Measurements from ENCODE around the gene TBXAS1.
A peak's percentile ranks its signal among the peaks of the same experiment; 100 is the strongest.

Gene TBXAS1

GRCh38 chr7:139941866-139942265 lies 112.8 kb downstream of the TBXAS1 start:
- TF ChIP-seq, protein P1, sequence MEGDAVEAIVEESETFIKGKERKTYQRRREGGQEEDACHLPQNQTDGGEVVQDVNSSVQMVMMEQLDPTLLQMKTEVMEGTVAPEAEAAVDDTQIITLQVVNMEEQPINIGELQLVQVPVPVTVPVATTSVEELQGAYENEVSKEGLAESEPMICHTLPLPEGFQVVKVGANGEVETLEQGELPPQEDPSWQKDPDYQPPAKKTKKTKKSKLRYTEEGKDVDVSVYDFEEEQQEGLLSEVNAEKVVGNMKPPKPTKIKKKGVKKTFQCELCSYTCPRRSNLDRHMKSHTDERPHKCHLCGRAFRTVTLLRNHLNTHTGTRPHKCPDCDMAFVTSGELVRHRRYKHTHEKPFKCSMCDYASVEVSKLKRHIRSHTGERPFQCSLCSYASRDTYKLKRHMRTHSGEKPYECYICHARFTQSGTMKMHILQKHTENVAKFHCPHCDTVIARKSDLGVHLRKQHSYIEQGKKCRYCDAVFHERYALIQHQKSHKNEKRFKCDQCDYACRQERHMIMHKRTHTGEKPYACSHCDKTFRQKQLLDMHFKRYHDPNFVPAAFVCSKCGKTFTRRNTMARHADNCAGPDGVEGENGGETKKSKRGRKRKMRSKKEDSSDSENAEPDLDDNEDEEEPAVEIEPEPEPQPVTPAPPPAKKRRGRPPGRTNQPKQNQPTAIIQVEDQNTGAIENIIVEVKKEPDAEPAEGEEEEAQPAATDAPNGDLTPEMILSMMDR (conservative IDR thresholded peaks at IDR 0.05) = no peak
- H3K27ac ChIP-seq = no peak overlapping the region

DNA sequence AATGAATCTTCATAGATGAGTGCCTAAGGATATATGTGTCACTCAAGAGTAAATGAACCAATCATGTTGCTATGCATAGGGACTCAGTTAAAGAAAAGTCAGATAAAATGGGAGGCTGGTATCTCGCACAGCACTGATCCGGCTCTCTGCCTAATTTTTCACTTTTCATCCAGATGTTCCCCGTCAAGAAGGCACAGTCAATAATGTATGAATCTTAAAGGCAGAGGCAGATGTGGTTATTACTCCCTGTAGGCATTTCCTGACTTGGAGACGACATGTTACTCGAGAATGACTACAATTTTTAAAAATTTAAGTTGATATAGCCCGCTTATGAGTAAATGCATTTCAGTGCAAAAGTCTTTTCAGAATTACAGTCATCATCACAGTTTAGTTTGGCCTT lies 113.6 kb downstream of the TBXAS1 start:
- TF ChIP-seq, protein P1 (conservative IDR thresholded peaks at IDR 0.05) = no peak
- no peak overlapping the region for H3K27ac ChIP-seq

DNA sequence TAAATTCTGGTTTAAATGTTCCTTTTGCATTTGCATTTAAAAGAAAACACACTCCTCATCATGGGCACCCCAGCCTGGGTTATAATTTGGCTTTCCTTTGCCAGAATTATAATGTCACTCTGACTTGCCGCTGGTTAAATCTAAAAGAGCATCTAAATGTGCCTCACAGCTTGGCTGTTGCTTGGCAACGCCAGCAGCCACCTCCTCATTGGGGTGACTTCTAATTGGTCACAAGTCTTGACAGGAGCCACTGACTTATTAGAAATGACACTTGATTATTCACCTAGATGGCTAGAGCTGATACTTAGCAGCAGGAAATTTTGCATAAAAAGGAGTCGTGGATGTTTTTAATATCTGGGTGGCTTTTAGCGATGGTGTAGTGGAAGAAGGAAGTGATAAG lies 114.3 kb downstream of the TBXAS1 start:
- TF ChIP-seq, protein P1 (conservative IDR thresholded peaks at IDR 0.05) = no peak
- H3K27ac ChIP-seq = no peak overlapping the region

DNA sequence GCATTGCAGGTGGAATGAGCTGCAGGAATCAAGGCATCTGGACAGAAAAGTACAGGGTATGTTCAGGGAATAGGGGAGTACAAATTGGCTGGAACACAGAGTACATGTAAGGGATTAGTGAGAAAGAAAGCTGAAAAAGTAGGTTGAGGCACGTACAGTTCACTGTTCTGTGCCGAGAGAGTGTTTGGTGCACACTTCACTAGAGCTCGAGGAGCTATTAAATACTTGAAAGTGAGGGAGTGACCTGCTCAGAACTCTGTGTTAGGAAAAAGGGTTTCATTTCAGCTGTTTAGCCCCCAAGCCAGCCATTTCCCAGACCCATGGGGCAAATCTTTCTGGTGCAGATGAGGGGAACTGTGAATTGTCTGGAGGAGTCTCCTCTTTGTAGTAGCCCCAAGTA lies 115.2 kb downstream of the TBXAS1 start:
- TF ChIP-seq, protein P1 (conservative IDR thresholded peaks at IDR 0.05) = no peak
- no peak overlapping the region for H3K27ac ChIP-seq

DNA sequence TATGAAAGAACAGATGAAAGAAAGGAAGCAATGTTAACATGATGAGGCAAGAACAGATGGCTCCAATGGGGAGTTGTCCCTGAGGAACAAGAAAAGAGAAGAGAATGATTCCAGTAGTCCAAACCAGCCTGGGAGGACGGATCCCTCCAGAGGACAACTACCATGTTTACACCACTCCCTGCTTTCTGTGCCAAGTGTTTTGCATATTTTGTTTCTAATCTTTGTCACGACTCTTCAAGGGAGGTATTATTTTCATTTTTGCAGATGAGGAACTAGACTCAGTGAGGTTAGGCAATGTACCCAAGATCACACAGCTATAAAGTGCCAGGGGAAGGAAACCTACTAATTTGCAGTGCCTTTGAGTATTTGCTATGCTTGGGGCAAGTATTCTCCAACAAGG lies 117.5 kb downstream of the TBXAS1 start:
- TF ChIP-seq, protein P1 (conservative IDR thresholded peaks at IDR 0.05) = no peak
- no peak overlapping the region for H3K27ac ChIP-seq

GRCh38 chr7:139947021-139947420 lies 118.0 kb downstream of the TBXAS1 start:
- TF ChIP-seq, protein P1 (conservative IDR thresholded peaks at IDR 0.05) = no peak

GRCh38 chr7:139948167-139948566 lies 119.1 kb downstream of the TBXAS1 start:
- TF ChIP-seq, protein P1 (conservative IDR thresholded peaks at IDR 0.05) = no peak
- H3K27ac ChIP-seq = peak overlapping the region; percentile 18; the same call in 1 of the 2 replicates

More at GRCh38 chr7:139947021-139947420, 118.0 kb downstream of the TBXAS1 start:
- no peak overlapping the region for H3K27ac ChIP-seq
